ENCODE data around the gene TSTD2.
"Not testable (repeated sequence)": the region's sequence is repeated elsewhere in the genome, so short reads cannot be mapped to it uniquely, and the experiment has no call there.

Gene TSTD2

GRCh38 chr9:97594381-97594921 lies 38.7 kb downstream of the TSTD2 start:
- DNase-seq (ENCODE audit: low read depth): no peak
- no peak overlapping the region for H3K4me3 ChIP-seq (ENCODE audit: low read depth, low read length)
- no peak for TF ChIP-seq CTCF (IDR thresholded peaks at IDR 0.05; ENCODE audit: control insufficient read depth, extremely low read depth, insufficient read depth)

GRCh38 chr9:97593960-97594359 lies 39.2 kb downstream of the TSTD2 start:
- no peak overlapping the region for H3K4me3 ChIP-seq (ENCODE audit: low read depth, low read length)
- no peak for DNase-seq (ENCODE audit: low read depth)
- TF ChIP-seq CTCF (IDR thresholded peaks at IDR 0.05; ENCODE audit: control insufficient read depth, extremely low read depth, insufficient read depth): no peak

GRCh38 chr9:97592126-97592525 lies 41.0 kb downstream of the TSTD2 start:
- no peak for DNase-seq (ENCODE audit: low read depth)
- no peak for TF ChIP-seq CTCF (IDR thresholded peaks at IDR 0.05; ENCODE audit: control insufficient read depth, extremely low read depth, insufficient read depth)
- no peak overlapping the region for H3K4me3 ChIP-seq (ENCODE audit: low read depth, low read length)

- no peak for DNase-seq (ENCODE audit: low read depth)
- no peak for TF ChIP-seq CTCF (IDR thresholded peaks at IDR 0.05; ENCODE audit: control insufficient read depth, extremely low read depth, insufficient read depth)
- H3K4me3 ChIP-seq (ENCODE audit: low read depth, low read length): no peak overlapping the region
Measured at GRCh38 chr9:97591535-97591934, 41.6 kb downstream of the TSTD2 start.

- not testable (repeated sequence) for DNase-seq (ENCODE audit: low read depth); H3K4me3 ChIP-seq (ENCODE audit: low read depth, low read length)
Measured at GRCh38 chr9:97586909-97587308, 46.3 kb downstream of the TSTD2 start.

GRCh38 chr9:97584778-97585177 lies 48.4 kb downstream of the TSTD2 start:
- not testable (repeated sequence) for DNase-seq (ENCODE audit: low read depth)

GRCh38 chr9:97581590-97581989 lies 51.6 kb downstream of the TSTD2 start:
- DNase-seq (ENCODE audit: low read depth); H3K4me3 ChIP-seq (ENCODE audit: low read depth, low read length): not testable (repeated sequence)

More at GRCh38 chr9:97584778-97585177, 48.4 kb downstream of the TSTD2 start:
- H3K4me3 ChIP-seq (ENCODE audit: low read depth, low read length): not testable (repeated sequence)

- no peak for DNase-seq (ENCODE audit: low read depth)
- no peak overlapping the region for H3K4me3 ChIP-seq (ENCODE audit: low read depth, low read length)
- no peak for TF ChIP-seq CTCF (IDR thresholded peaks at IDR 0.05; ENCODE audit: control insufficient read depth, extremely low read depth, insufficient read depth)
Measured at GRCh38 chr9:97579914-97580313, 53.3 kb downstream of the TSTD2 start.

GRCh38 chr9:97578846-97579245 lies 54.3 kb downstream of the TSTD2 start:
- H3K4me3 ChIP-seq (ENCODE audit: low read depth, low read length): no peak overlapping the region
- no peak for TF ChIP-seq CTCF (IDR thresholded peaks at IDR 0.05; ENCODE audit: control insufficient read depth, extremely low read depth, insufficient read depth)
- DNase-seq (ENCODE audit: low read depth): no peak

Measured in LNCaP clone FGC (cell line).